Mucosa of stomach (tissue), 1 donor: ENCODE results near the gene ZNF23.

Experiments used
- H3K27me3 ChIP-seq: one replicate; pipeline ENCODE4 v1.7.0; 2013; ENCODE audit warnings: mild to moderate bottlenecking, low read length; ENCODE audit not compliant: control insufficient read depth, insufficient read depth
- H3K36me3 ChIP-seq: one replicate; pipeline ENCODE4 v1.7.0; 2013; ENCODE audit warnings: low read length; ENCODE audit not compliant: control insufficient read depth, insufficient read depth
- H3K4me1 ChIP-seq: one replicate; pipeline ENCODE4 v1.7.0; 2013; ENCODE audit warnings: mild to moderate bottlenecking, low read length; ENCODE audit not compliant: control insufficient read depth, insufficient read depth
- H3K4me3 ChIP-seq: one replicate; pipeline ENCODE4 v1.7.0; 2013; ENCODE audit warnings: low read length
- H3K9ac ChIP-seq: one replicate; pipeline ENCODE4 v1.7.0; 2013; ENCODE audit warnings: mild to moderate bottlenecking, low read length, moderate library complexity
- H3K9me3 ChIP-seq: one replicate; pipeline ENCODE4 v1.7.0; 2013; ENCODE audit warnings: mild to moderate bottlenecking, low read length, moderate library complexity; ENCODE audit not compliant: control insufficient read depth
- donor health status: Pancreatic carcinoma.

The ZNF23 gene

DNA sequence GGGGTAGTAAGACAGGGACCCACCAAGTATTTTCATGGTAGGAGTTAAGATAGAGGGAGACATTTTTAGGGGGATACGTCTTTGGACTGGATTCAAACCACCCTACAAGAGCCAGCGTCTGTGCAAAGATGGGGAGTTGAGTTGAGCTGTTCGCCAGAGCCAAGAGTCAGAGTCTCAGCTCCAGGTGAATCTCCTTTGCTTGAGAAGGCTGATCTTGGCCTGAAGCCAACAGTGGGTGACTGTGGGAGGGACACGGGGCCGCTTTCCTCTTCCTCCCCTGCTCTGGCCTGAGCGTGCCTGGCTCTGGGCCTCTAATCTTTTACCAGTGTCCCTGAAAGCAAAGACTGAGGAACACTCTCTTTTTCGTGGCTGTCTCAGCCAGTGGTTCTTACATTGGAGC, 25.6 kb downstream of the ZNF23 start:
- Histone ChIP-seq H3K4me3 (no peak overlapping the region), H3K36me3 (no peaks in the 10 kb centered on the region), H3K27me3 (no peaks in the 10 kb centered on the region), H3K4me1 (no peaks in the 10 kb centered on the region), H3K9ac (no peak overlapping the region), H3K9me3 (no peaks in the 10 kb centered on the region)

- Histone ChIP-seq H3K9me3 (no peaks in the 10 kb centered on the region), H3K27me3 (no peaks in the 10 kb centered on the region), H3K4me1 (no peaks in the 10 kb centered on the region), H3K36me3 (no peaks in the 10 kb centered on the region), H3K4me3 (no peak overlapping the region), H3K9ac (no peak overlapping the region)
Measured at GRCh38 chr16:71432906-71433305, 29.1 kb downstream of the ZNF23 start.

DNA sequence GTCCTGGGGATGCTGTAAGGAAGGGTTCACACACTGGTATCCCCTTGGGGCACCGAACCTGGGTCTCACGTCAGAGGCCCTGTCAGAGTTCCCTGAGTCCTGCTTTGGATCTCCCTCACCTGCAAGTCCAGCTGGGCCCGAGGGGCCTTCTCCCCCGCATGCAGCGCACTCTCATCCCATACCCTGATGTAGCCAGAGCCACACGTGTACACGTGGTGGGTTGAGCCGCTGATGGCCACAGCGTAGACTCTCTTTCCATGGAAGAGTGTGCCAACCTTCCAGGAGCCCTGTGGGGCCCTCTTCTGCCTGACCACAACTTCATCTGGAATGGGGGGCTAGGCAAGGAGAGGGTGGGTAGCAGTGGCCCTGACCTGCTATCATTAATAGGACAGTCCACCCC, 30.1 kb downstream of the ZNF23 start:
- Histone ChIP-seq H3K36me3 (no peaks in the 10 kb centered on the region), H3K9me3 (no peaks in the 10 kb centered on the region), H3K4me1 (no peaks in the 10 kb centered on the region), H3K9ac (no peak overlapping the region), H3K4me3 (no peak overlapping the region), H3K27me3 (peaks cover 3% of the 10 kb centered on the region)

GRCh38 chr16:71431176-71431575, 30.9 kb downstream of the ZNF23 start:
- Histone ChIP-seq H3K9ac (no peak overlapping the region), H3K27me3 (peaks cover 11% of the 10 kb centered on the region), H3K36me3 (no peaks in the 10 kb centered on the region), H3K4me3 (no peak overlapping the region), H3K4me1 (no peaks in the 10 kb centered on the region), H3K9me3 (no peaks in the 10 kb centered on the region)

DNA sequence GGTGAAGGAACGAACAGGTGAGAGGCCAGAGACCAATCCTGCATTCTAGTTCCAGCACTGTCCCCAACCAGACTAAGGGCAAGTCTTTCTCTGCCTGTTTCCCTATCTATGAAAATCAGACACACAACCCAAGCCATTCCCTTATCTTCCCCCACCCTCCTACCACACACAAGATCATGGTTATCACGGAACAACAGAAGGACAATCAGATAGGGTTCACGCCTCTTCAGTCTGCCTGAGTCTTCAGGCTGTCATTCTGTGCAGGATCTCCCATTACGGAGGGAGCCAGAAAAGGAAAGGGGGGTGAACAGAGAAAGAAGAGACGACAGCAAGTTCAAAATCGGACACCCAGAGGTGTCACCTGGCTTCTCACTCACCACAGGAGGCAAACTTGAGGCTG, 31.3 kb downstream of the ZNF23 start:
- no peaks in the 10 kb centered on the region for H3K4me1 ChIP-seq
- no peak overlapping the region for H3K4me3 ChIP-seq
- H3K36me3 ChIP-seq: no peaks in the 10 kb centered on the region
- H3K9ac ChIP-seq: no peak overlapping the region
- H3K9me3 ChIP-seq: no peaks in the 10 kb centered on the region
- peaks cover 14% of the 10 kb centered on the region for H3K27me3 ChIP-seq

- Histone ChIP-seq H3K27me3 (peaks cover 16% of the 10 kb centered on the region), H3K36me3 (no peaks in the 10 kb centered on the region), H3K9me3 (no peaks in the 10 kb centered on the region), H3K9ac (no peak overlapping the region), H3K4me3 (no peak overlapping the region), H3K4me1 (no peaks in the 10 kb centered on the region)
Measured at GRCh38 chr16:71429581-71429980, 32.5 kb downstream of the ZNF23 start.

DNA sequence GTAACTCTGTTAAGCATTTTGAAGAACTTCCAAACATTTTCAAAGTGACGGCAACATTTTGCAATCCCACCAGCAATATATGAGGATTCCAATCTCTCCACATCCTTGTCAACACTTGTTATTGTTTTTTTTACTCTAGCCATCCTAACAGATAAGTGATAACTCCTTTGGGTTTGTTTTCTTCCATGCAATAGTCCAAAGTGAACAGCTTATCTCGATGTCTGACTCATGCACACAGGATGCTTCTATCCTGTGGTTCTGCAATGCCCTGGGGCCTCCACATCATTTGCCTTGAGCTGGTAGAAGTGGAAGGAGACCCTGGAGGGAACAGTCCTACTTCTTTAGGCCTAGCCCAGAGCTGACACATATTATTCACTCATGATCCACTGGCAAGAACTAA, 33.2 kb downstream of the ZNF23 start:
- no peak overlapping the region for H3K9ac ChIP-seq
- H3K4me3 ChIP-seq: no peak overlapping the region
- no peaks in the 10 kb centered on the region for H3K4me1 ChIP-seq
- peaks cover 16% of the 10 kb centered on the region for H3K27me3 ChIP-seq
- no peaks in the 10 kb centered on the region for H3K36me3 ChIP-seq
- no peaks in the 10 kb centered on the region for H3K9me3 ChIP-seq

GRCh38 chr16:71428385-71428784, 33.7 kb downstream of the ZNF23 start:
- no peak overlapping the region for H3K4me3 ChIP-seq
- H3K9me3 ChIP-seq: no peaks in the 10 kb centered on the region
- H3K36me3 ChIP-seq: no peaks in the 10 kb centered on the region
- H3K27me3 ChIP-seq: peaks cover 16% of the 10 kb centered on the region
- H3K4me1 ChIP-seq: no peaks in the 10 kb centered on the region
- H3K9ac ChIP-seq: no peak overlapping the region

DNA sequence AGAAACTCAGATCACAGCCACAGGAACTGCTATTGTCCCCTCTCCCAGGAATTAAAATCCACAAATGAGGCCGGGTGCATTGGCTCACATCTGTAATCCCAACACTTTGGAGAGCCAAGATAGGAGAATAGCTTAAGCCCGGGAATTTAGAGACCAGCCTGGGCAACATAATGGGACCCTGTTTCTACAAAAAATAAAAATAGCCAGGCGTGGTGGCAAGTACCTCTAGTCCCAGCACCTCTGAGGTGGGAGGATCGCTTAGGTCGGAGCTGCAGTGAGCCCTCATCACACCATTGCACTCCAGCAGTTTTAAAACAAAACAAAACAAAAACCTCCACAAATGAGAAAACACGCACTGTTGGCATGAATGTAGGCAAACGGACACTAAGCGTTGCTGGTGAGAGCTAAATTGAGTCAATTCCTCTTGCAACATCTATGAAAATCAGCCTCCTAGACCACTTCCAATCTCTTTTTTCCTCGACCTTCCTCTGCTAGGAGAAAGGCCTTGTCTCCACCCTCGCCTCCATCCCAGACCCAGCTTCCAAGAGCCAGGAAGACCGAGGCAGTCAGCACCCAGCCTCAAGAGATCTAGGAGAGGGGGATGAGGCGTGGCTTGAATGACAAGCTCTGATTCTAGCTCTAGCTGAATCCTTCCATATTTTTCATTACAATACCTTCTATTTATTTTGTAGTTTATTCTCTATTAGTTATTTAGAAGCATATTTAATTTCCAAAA, 35.0 kb downstream of the ZNF23 start:
- H3K27me3 ChIP-seq: peaks cover 16% of the 10 kb centered on the region

GRCh38 chr16:71426069-71426879, 35.8 kb downstream of the ZNF23 start:
- H3K27me3 ChIP-seq: peaks cover 16% of the 10 kb centered on the region
- H3K9ac ChIP-seq: no peak overlapping the region
- H3K9me3 ChIP-seq: no peaks in the 10 kb centered on the region
- H3K36me3 ChIP-seq: no peaks in the 10 kb centered on the region
- H3K4me1 ChIP-seq: no peaks in the 10 kb centered on the region
- no peak overlapping the region for H3K4me3 ChIP-seq

More for the DNA sequence above, 35.0 kb downstream of the ZNF23 start:
- Histone ChIP-seq H3K9ac (no peak overlapping the region), H3K4me1 (no peaks in the 10 kb centered on the region), H3K36me3 (no peaks in the 10 kb centered on the region), H3K4me3 (no peak overlapping the region), H3K9me3 (no peaks in the 10 kb centered on the region)

DNA sequence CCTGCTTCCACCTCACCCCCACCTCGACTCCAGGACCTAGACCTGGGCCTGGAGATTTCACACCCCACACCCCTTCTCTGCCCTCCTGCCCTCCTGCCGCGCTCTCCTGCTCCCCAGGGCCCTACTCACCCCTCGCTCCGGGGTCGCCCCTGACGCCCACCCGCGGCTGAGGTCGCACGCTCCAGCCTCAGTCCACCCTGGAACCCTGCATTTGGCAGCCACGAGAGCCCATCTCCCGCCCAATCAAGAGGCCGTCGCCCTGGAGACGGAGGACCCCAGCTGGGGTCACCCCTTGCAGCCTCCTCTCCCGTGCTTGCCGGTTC, 36.3 kb downstream of the ZNF23 start:
- no peaks in the 10 kb centered on the region for H3K9me3 ChIP-seq
- no peaks in the 10 kb centered on the region for H3K4me1 ChIP-seq
- H3K27me3 ChIP-seq: peaks cover 16% of the 10 kb centered on the region
- no peak overlapping the region for H3K9ac ChIP-seq
- H3K36me3 ChIP-seq: no peaks in the 10 kb centered on the region
- no peak overlapping the region for H3K4me3 ChIP-seq

- no peak overlapping the region for H3K9ac ChIP-seq
- H3K9me3 ChIP-seq: no peaks in the 10 kb centered on the region
- H3K4me1 ChIP-seq: no peaks in the 10 kb centered on the region
- H3K36me3 ChIP-seq: no peaks in the 10 kb centered on the region
- H3K4me3 ChIP-seq: no peak overlapping the region
- H3K27me3 ChIP-seq: peaks cover 16% of the 10 kb centered on the region
Measured at GRCh38 chr16:71424626-71425025, 37.4 kb downstream of the ZNF23 start.
